ENCODE data around the gene CHST11.
"Not testable (repeated sequence)": the region's sequence is repeated elsewhere in the genome, so short reads cannot be mapped to it uniquely, and the experiment has no call there.

DNA sequence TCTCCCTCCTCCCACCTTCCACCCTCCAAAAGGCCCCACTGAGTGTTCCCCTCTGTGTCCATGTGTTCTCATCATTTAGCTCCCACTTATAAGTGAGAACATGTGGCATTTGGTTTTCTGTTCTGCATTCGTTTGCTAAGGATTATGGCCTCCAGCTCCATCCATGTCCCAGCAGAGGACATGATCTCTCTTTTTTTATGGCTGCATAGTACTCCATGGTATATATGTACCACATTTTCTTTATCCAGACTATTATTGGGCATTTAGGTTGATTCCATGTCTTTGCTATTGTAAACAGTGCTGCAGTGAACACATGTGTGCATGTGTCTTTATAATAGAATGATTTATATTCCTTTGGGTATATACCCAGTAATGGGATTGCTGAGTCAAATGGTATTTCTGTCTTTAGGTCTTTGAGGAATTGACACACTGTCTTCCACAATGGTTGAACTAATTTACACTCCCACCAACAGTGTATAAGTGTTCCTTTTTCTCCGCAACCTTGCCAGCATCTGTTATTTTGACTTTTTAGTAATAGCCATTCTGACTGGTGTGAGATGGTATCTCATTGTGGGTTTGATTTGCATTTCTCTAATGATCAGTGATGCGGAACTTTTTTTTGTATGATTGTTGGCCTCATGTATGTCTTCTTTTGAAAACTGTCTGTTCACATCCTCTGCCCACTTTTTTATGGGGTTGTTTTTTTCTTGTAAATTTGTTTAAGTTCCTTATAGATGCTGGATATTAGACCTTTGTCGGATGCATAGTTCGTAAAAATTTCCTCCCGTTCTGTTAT, 287.2 kb downstream of the CHST11 start:
- TF ChIP-seq, protein P1, sequence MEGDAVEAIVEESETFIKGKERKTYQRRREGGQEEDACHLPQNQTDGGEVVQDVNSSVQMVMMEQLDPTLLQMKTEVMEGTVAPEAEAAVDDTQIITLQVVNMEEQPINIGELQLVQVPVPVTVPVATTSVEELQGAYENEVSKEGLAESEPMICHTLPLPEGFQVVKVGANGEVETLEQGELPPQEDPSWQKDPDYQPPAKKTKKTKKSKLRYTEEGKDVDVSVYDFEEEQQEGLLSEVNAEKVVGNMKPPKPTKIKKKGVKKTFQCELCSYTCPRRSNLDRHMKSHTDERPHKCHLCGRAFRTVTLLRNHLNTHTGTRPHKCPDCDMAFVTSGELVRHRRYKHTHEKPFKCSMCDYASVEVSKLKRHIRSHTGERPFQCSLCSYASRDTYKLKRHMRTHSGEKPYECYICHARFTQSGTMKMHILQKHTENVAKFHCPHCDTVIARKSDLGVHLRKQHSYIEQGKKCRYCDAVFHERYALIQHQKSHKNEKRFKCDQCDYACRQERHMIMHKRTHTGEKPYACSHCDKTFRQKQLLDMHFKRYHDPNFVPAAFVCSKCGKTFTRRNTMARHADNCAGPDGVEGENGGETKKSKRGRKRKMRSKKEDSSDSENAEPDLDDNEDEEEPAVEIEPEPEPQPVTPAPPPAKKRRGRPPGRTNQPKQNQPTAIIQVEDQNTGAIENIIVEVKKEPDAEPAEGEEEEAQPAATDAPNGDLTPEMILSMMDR (IDR thresholded peaks at IDR 0.05), result not testable (repeated sequence)
- TF ChIP-seq POLR2A, EP300 (IDR thresholded peaks at IDR 0.05): not testable (repeated sequence)

All from ovary (tissue), 3 donors.